ENCODE measurements around the gene PYGB.
"Not testable (repeated sequence)": the region's sequence is repeated elsewhere in the genome, so short reads cannot be mapped to it uniquely, and the experiment has no call there.

The PYGB gene

DNA sequence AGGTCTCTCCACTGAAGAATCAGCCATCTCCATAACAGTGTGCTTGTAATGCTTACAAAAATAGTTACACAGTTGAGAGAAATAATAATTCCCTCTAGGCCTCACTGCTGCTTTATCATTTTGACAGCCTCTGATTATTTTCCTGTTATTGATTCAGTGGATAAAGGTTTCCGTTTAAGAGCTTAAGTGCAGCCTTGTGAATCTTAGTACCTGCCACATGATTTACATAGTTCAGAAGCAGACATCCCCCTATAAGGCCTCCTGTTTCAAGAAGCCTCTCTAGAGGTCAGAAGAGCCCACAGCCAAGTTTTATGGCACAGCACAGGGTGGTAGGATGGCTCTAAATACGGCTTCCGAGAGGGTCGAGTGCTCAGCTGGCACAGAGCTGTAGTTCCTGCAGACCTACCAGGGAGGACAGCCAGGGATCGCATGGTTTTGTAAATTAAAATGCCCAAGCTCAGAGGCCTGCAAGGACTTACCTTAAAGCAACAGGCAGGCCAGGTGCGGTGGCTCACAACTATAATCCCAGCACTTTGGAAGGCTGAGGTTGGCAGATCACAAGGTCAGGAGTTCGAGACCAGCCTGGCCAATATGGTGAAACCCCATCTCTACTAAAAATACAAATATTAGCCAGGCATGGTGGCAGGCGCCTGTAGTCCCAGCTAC lies 17.6 kb upstream of the PYGB start:
- Histone ChIP-seq H3K18ac (ENCODE audit: low read length) (no peak overlapping the region), H3K4ac (ENCODE audit: low read length) (no peak overlapping the region), H3K36me3 (replicated peaks in 1 of 2; ENCODE audit: control insufficient read depth in 2 of 2, insufficient read depth in 2 of 2, low read length in 2 of 2) (no peaks in the 10 kb centered on the region), H3K4me1 (ENCODE audit: control insufficient read depth in 2 of 2, insufficient read depth in 1 of 2, low read depth in 1 of 2, low read length in 2 of 2) (peaks cover 6 to 18% of the 10 kb centered on the region in 2 donors), H2BK5ac (ENCODE audit: low read length) (no peak overlapping the region), H2AK5ac (ENCODE audit: low read depth, low read length) (no peak overlapping the region), H2AFZ (ENCODE audit: low read length) (no peak overlapping the region), H2BK120ac (ENCODE audit: low read depth, low read length) (no peak overlapping the region), H3K4me3 (ENCODE audit: low read length in 2 of 2) (no peak overlapping the region), H4K91ac (ENCODE audit: low read depth, low read length, poor library complexity) (no peak overlapping the region), H3K79me1 (ENCODE audit: low read depth, low read length) (no peaks in the 10 kb centered on the region), H3K9me3 (replicated peaks in 1 of 2; ENCODE audit: control insufficient read depth in 2 of 2, insufficient read depth in 1 of 2, low read depth in 1 of 2, low read length in 2 of 2) (no peaks in the 10 kb centered on the region), H3K27me3 (ENCODE audit: control insufficient read depth in 3 of 3, insufficient read depth in 3 of 3, low read depth in 1 of 3, low read length in 3 of 3) (no peaks in the 10 kb centered on the region), H3K9ac (ENCODE audit: low read depth, low read length, poor library complexity) (no peak overlapping the region), H3K14ac (ENCODE audit: low read length) (no peak overlapping the region), H2BK15ac (ENCODE audit: low read length) (no peak overlapping the region), H4K8ac (ENCODE audit: low read depth, low read length) (no peak overlapping the region), H2BK12ac (ENCODE audit: low read length) (no peak overlapping the region), H3K27ac (replicated peaks; ENCODE audit: low read length) (no peak overlapping the region), H3K4me2 (ENCODE audit: insufficient read depth, low read length, poor library complexity, severe bottlenecking) (no peak overlapping the region), H3K23ac (ENCODE audit: low read depth, low read length, poor library complexity) (no peak overlapping the region)
- WGBS, 2 donors (ENCODE audit: extremely low coverage in 2 of 2, insufficient read length in 2 of 2, insufficient replicate concordance in 1 of 2): no CpG with 5 or more reads among the region's 8 CpGs
- DNase-seq (ENCODE audit: low spot score): no peak

- WGBS, 2 donors (ENCODE audit: extremely low coverage in 2 of 2, insufficient read length in 2 of 2, insufficient replicate concordance in 1 of 2): no CpG with 5 or more reads among the region's 10 CpGs
- H3K79me1 ChIP-seq (ENCODE audit: low read depth, low read length): no peaks in the 10 kb centered on the region
- peaks cover 0 to 13% of the 10 kb centered on the region in 2 donors for H3K4me1 ChIP-seq (ENCODE audit: control insufficient read depth in 2 of 2, insufficient read depth in 1 of 2, low read depth in 1 of 2, low read length in 2 of 2)
Observed at GRCh38 chr20:25233016-25233772, 14.7 kb upstream of the PYGB start.

DNA sequence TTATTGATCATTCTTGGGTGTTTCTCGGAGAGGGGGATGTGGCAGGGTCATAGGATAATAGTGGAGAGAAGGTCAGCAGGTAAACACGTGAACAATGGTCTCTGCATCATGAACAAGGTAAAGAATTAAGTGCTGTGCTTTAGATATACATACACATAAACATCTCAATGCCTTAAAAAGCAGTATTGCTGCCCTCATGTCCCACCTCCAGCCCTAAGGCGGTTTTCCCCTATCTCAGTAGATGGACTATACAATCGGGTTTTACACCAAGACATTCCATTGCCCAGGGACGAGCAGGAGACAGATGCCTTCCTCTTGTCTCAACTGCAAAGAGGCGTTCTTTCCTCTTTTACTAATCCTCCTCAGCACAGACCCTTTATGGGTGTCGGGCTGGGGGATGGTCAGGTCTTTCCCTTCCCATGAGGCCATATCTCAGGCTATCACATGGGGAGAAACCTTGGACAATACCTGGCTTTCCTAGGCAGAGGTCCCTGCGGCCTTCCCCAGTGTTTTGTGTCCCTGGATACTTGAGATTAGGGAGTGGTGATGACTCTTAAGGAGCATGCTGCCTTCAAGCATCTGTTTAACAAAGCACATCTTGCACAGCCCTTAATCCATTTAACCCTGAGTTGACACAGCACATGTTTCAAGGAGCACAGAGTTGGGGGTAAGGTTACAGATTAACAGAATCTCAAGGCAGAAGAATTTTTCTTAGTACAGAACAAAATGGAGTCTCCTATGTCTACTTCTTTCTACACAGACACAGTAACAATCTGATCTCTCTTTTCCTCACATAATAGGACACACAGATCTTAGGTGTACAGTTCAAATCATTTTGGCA lies 13.7 kb upstream of the PYGB start:
- not testable (repeated sequence) for H3K9me3 ChIP-seq (replicated peaks in 1 of 2; ENCODE audit: control insufficient read depth in 2 of 2, insufficient read depth in 1 of 2, low read depth in 1 of 2, low read length in 2 of 2); H3K79me1 ChIP-seq (ENCODE audit: low read depth, low read length); H3K9ac ChIP-seq (ENCODE audit: low read depth, low read length, poor library complexity); H3K14ac ChIP-seq (ENCODE audit: low read length); H3K36me3 ChIP-seq (replicated peaks in 1 of 2; ENCODE audit: control insufficient read depth in 2 of 2, insufficient read depth in 2 of 2, low read length in 2 of 2); H2BK120ac ChIP-seq (ENCODE audit: low read depth, low read length); H3K4ac ChIP-seq (ENCODE audit: low read length); H2AK5ac ChIP-seq (ENCODE audit: low read depth, low read length); H3K23ac ChIP-seq (ENCODE audit: low read depth, low read length, poor library complexity); H4K91ac ChIP-seq (ENCODE audit: low read depth, low read length, poor library complexity); H4K8ac ChIP-seq (ENCODE audit: low read depth, low read length); H3K18ac ChIP-seq (ENCODE audit: low read length); H3K27me3 ChIP-seq (ENCODE audit: control insufficient read depth in 3 of 3, insufficient read depth in 3 of 3, low read depth in 1 of 3, low read length in 3 of 3); DNase-seq (ENCODE audit: low spot score); H3K4me3 ChIP-seq (ENCODE audit: low read length in 2 of 2); H2AFZ ChIP-seq (ENCODE audit: low read length); H2BK5ac ChIP-seq (ENCODE audit: low read length); H2BK12ac ChIP-seq (ENCODE audit: low read length); H3K4me2 ChIP-seq (ENCODE audit: insufficient read depth, low read length, poor library complexity, severe bottlenecking); H2BK15ac ChIP-seq (ENCODE audit: low read length)
- no CpG with 5 or more reads among the region's 8 CpGs for WGBS, 2 donors (ENCODE audit: extremely low coverage in 2 of 2, insufficient read length in 2 of 2, insufficient replicate concordance in 1 of 2)
- Histone ChIP-seq H3K27ac (replicated peaks; ENCODE audit: low read length) (peak overlapping the region; percentile 58), H3K4me1 (ENCODE audit: control insufficient read depth in 2 of 2, insufficient read depth in 1 of 2, low read depth in 1 of 2, low read length in 2 of 2) (peaks cover 0 to 13% of the 10 kb centered on the region in 2 donors)

More at GRCh38 chr20:25233016-25233772, 14.7 kb upstream of the PYGB start:
- peak overlapping the region; percentile 98 for H2BK15ac ChIP-seq (ENCODE audit: low read length)
- no peak overlapping the region for H3K14ac ChIP-seq (ENCODE audit: low read length)
- H2BK12ac ChIP-seq (ENCODE audit: low read length): peak overlapping the region; percentile 92
- no peaks in the 10 kb centered on the region for H3K9me3 ChIP-seq (replicated peaks in 1 of 2; ENCODE audit: control insufficient read depth in 2 of 2, insufficient read depth in 1 of 2, low read depth in 1 of 2, low read length in 2 of 2)
- H3K9ac ChIP-seq (ENCODE audit: low read depth, low read length, poor library complexity): no peak overlapping the region
- no peak overlapping the region for H3K23ac ChIP-seq (ENCODE audit: low read depth, low read length, poor library complexity)
- H2AK5ac ChIP-seq (ENCODE audit: low read depth, low read length): peak overlapping the region; percentile 72
- no peak overlapping the region for H3K27ac ChIP-seq (replicated peaks; ENCODE audit: low read length)
- H4K8ac ChIP-seq (ENCODE audit: low read depth, low read length): no peak overlapping the region
- no peak overlapping the region for H4K91ac ChIP-seq (ENCODE audit: low read depth, low read length, poor library complexity)
- no peak overlapping the region for H3K4me3 ChIP-seq (ENCODE audit: low read length in 2 of 2)
- no peak overlapping the region for H2AFZ ChIP-seq (ENCODE audit: low read length)
- no peak for DNase-seq (ENCODE audit: low spot score)
- peak overlapping the region; percentile 86 for H3K18ac ChIP-seq (ENCODE audit: low read length)
- no peak overlapping the region for H3K4me2 ChIP-seq (ENCODE audit: insufficient read depth, low read length, poor library complexity, severe bottlenecking)
- no peak overlapping the region for H2BK5ac ChIP-seq (ENCODE audit: low read length)
- no peak overlapping the region for H2BK120ac ChIP-seq (ENCODE audit: low read depth, low read length)
- no peaks in the 10 kb centered on the region for H3K27me3 ChIP-seq (ENCODE audit: control insufficient read depth in 3 of 3, insufficient read depth in 3 of 3, low read depth in 1 of 3, low read length in 3 of 3)
- no peak overlapping the region for H3K4ac ChIP-seq (ENCODE audit: low read length)
- no peaks in the 10 kb centered on the region for H3K36me3 ChIP-seq (replicated peaks in 1 of 2; ENCODE audit: control insufficient read depth in 2 of 2, insufficient read depth in 2 of 2, low read length in 2 of 2)

All from neuronal stem cell (in vitro differentiated cells).